ENCODE results near the gene EIF3L.
A peak's percentile ranks its signal among the peaks of the same experiment; 100 is the strongest.

EIF3L gene

GRCh38 chr22:37933711-37934376 lies 84.6 kb downstream of the EIF3L start:
- Histone ChIP-seq H3K9ac (no peak overlapping the region), H3K79me2 (no peaks in the 10 kb centered on the region), H3K4me3 (ENCODE audit: low read depth, low read length) (no peak overlapping the region), H3K4me1 (peaks cover 11% of the 10 kb centered on the region), H3K27me3 (ENCODE audit: control insufficient read depth, insufficient read depth, low read length) (no peaks in the 10 kb centered on the region), H3K4me2 (ENCODE audit: low read length) (no peak overlapping the region), H3K36me3 (ENCODE audit: control insufficient read depth, insufficient read depth, low read length) (no peaks in the 10 kb centered on the region), H3K9me3 (ENCODE audit: control insufficient read depth, low read length) (no peaks in the 10 kb centered on the region), H3K27ac (peak overlapping the region; percentile 41), H2AFZ (no peak overlapping the region)
- TF ChIP-seq, protein P1, sequence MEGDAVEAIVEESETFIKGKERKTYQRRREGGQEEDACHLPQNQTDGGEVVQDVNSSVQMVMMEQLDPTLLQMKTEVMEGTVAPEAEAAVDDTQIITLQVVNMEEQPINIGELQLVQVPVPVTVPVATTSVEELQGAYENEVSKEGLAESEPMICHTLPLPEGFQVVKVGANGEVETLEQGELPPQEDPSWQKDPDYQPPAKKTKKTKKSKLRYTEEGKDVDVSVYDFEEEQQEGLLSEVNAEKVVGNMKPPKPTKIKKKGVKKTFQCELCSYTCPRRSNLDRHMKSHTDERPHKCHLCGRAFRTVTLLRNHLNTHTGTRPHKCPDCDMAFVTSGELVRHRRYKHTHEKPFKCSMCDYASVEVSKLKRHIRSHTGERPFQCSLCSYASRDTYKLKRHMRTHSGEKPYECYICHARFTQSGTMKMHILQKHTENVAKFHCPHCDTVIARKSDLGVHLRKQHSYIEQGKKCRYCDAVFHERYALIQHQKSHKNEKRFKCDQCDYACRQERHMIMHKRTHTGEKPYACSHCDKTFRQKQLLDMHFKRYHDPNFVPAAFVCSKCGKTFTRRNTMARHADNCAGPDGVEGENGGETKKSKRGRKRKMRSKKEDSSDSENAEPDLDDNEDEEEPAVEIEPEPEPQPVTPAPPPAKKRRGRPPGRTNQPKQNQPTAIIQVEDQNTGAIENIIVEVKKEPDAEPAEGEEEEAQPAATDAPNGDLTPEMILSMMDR (IDR thresholded peaks at IDR 0.05) = peak; percentile 83

All from parathyroid adenoma (tissue), 2 donors.